Endothelial cell of umbilical vein (primary cell): Measurements from ENCODE around the gene MID1. TPM values are rescaled to one million over a fixed set of nuclear protein-coding genes. Genes with fewer than 3 reads are reported as not detected.
A peak's percentile ranks its signal among the peaks of the same experiment; 100 is the strongest.

ENCODE experiments used
- Bru-seq: library from RNA; stranded (reverse); fragments of 400-500 nt; gene quantifications from one replicate; lab custom pipeline; 2021; lab: Mats Ljungman, UMichigan
- BruChase-seq, 2 experiments: library from RNA; stranded (reverse); fragments of 400-500 nt; gene quantifications; one replicate each; lab custom pipeline; 2021; lab: Mats Ljungman, UMichigan
- BruUV-seq: library from RNA; stranded (reverse); fragments of 400-500 nt; replicated peaks from 2 replicates; lab custom pipeline; 2021; lab: Mats Ljungman, UMichigan
- CTCF ChIA-PET: fragments of 300-600, 350-600 bp; sonication (Branson Sonifier 250); formaldehyde crosslinking; loops from one replicate; lab custom pipeline; 2021; ENCODE audit warnings: antibody characterized with exemption, inconsistent platforms; lab: Charles Lee
- POLR2A ChIA-PET: fragments of 300-600, 350-600 bp; sonication (Branson Sonifier 250); formaldehyde crosslinking; loops from one replicate; lab custom pipeline; 2021; ENCODE audit warnings: antibody characterized with exemption, inconsistent platforms; lab: Charles Lee
- DNase-seq: peaks from one replicate; pipeline ENCODE4 v3.0.0-alpha.2; 2011; ENCODE audit warnings: low read depth, low spot score
- FAIRE-seq: peaks from 2 replicates; lab custom pipeline; 2011; peaks lifted over from hg19 to GRCh38; lab: Jason Lieb, UNC
- H2AFZ ChIP-seq: 2 replicates; pipeline ENCODE4 v1.6.0; 2012; ENCODE audit warnings: low read depth, low read length, control low read depth, inconsistent platforms
- H3K27ac ChIP-seq: 2 replicates; pipeline ENCODE4 v1.5.1; 2011; ENCODE audit warnings: low read depth, mild to moderate bottlenecking, control low read depth, low read length, moderate library complexity; ENCODE audit not compliant: insufficient read depth
- H3K27me3 ChIP-seq, 2 experiments: 2 replicates each; pipeline versions ENCODE4 v1.6.0 to v1.6.1; 2011; ENCODE audit warnings: low read length in 2 of 2, mixed read lengths in 1 of 2; ENCODE audit not compliant: control insufficient read depth in 2 of 2, insufficient read depth in 2 of 2
- H3K36me3 ChIP-seq, 2 experiments: 2 replicates in 1 of 2; 3 replicates in 1 of 2; pipeline ENCODE4 v1.5.1; 2011; ENCODE audit warnings: low read length in 2 of 2, mild to moderate bottlenecking in 1 of 2, moderate library complexity in 1 of 2; ENCODE audit not compliant: control insufficient read depth in 2 of 2, insufficient read depth in 2 of 2; ENCODE audit errors: extremely low read depth in 1 of 2
- H3K4me1 ChIP-seq: 3 replicates; pipeline ENCODE4 v1.5.1; 2011; ENCODE audit warnings: mild to moderate bottlenecking, low read length; ENCODE audit not compliant: control insufficient read depth, insufficient read depth; ENCODE audit errors: extremely low read depth
- H3K4me2 ChIP-seq: 2 replicates; pipeline ENCODE4 v1.6.1; 2011; ENCODE audit warnings: low read length, control low read depth, mixed read lengths; ENCODE audit not compliant: insufficient read depth
- H3K4me3 ChIP-seq, 3 experiments: fragments of 200-600 bp in 1 of 3; sonication (generic), shearing (Covaris generic) in 1 of 3; replicated peaks in 1 of 3; 2 replicates each; pipeline ENCODE4 v1.5.1; 2011 to 2016; ENCODE audit warnings: control low read depth in 3 of 3, low read length in 3 of 3, mild to moderate bottlenecking in 2 of 3, inconsistent platforms in 1 of 3, low read depth in 1 of 3, moderate library complexity in 1 of 3; ENCODE audit not compliant: insufficient read depth in 1 of 3
- H3K79me2 ChIP-seq: 2 replicates; pipeline ENCODE4 v1.6.0; 2012; ENCODE audit warnings: low read length, inconsistent platforms; ENCODE audit not compliant: control insufficient read depth, insufficient read depth
- H3K9ac ChIP-seq: replicated peaks from 2 replicates; pipeline ENCODE3; 2011; ENCODE audit warnings: low read length, control low read depth; ENCODE audit not compliant: insufficient read depth; ENCODE audit errors: extremely low read depth
- H3K9me1 ChIP-seq: replicated peaks from 3 replicates; pipeline ENCODE4 v1.6.0; 2011; ENCODE audit warnings: mild to moderate bottlenecking, low read length; ENCODE audit not compliant: control insufficient read depth, insufficient read depth; ENCODE audit errors: extremely low read depth
- H3K9me3 ChIP-seq: replicated peaks from 2 replicates; pipeline ENCODE4 v1.5.1; 2012; ENCODE audit warnings: low read length, inconsistent platforms; ENCODE audit not compliant: control insufficient read depth, insufficient read depth
- H4K20me1 ChIP-seq: replicated peaks from 2 replicates; pipeline ENCODE3; 2011; ENCODE audit warnings: mild to moderate bottlenecking, low read length; ENCODE audit not compliant: control insufficient read depth, insufficient read depth; ENCODE audit errors: extremely low read depth
- FOS ChIP-seq: IDR thresholded peaks from 2 replicates; pipeline ENCODE4 v1.6.1; 2011; ENCODE audit warnings: mild to moderate bottlenecking, low read length, moderate library complexity, borderline replicate concordance; ENCODE audit not compliant: insufficient read depth
- JUN ChIP-seq: IDR thresholded peaks from 2 replicates; pipeline ENCODE4 v1.6.1; 2011; ENCODE audit warnings: borderline replicate concordance, low read depth; ENCODE audit not compliant: insufficient read length, insufficient read depth
- MYC ChIP-seq: IDR thresholded peaks from one replicate; pipeline ENCODE4 v1.6.1; 2011; ENCODE audit warnings: mild to moderate bottlenecking, low read depth, low read length
- POLR2A ChIP-seq: IDR thresholded peaks from 2 replicates; pipeline ENCODE4 v1.6.1; 2012; ENCODE audit warnings: low read depth, mild to moderate bottlenecking, control low read depth, low read length
- dilution Hi-C: fragments of 300-500 bp; cut with MboI; formaldehyde crosslinking; loops from one replicate; pipeline ENCODE4 v1.15.0; 2019; ENCODE audit warnings: low sequenced_read_pairs; ENCODE audit not compliant: extremely low pct_ligation_motif_present
- intact Hi-C: fragments of 100-400 bp; cut with micrococcal nuclease; formaldehyde crosslinking; loops from one replicate; pipeline ENCODE4 v1.10.0; 2022
- long read RNA-seq: library from polyadenylated mRNA; stranded (forward); transcript quantifications from one replicate; pipeline ENCODE4 v2.0.0, GENCODE V29; 2021
- polyA minus RNA-seq, 3 experiments: library from RNA; depleted of rRNA, polyadenylated mRNA; stranded (reverse); fragments of >200 nt; gene quantifications; 1 replicate in 1 of 3; 2 replicates in 2 of 3; pipeline ENCODE4 v1.2.3, GENCODE V29; 2011
- polyA plus RNA-seq, 4 experiments: library from polyadenylated mRNA; depleted of rRNA in 3 of 4; stranded (reverse) in 3 of 4; unstranded in 1 of 4; fragments of >200 nt; gene quantifications; 2 replicates each; pipeline versions ENCODE4 v1.2.1 to v1.2.3, GENCODE V29; 2011 to 2012; ENCODE audit warnings: missing spikeins in 1 of 4
- total RNA-seq: library from RNA; stranded (reverse); gene quantifications from 2 replicates; pipeline ENCODE4 v1.2.3, GENCODE V29; 2021
- TF ChIP-seq, protein P1 (sequence below): IDR thresholded peaks from 2 replicates; pipeline ENCODE4 v1.6.1; 2011; ENCODE audit not compliant: insufficient read depth, insufficient read length

Gene MID1, protein sequence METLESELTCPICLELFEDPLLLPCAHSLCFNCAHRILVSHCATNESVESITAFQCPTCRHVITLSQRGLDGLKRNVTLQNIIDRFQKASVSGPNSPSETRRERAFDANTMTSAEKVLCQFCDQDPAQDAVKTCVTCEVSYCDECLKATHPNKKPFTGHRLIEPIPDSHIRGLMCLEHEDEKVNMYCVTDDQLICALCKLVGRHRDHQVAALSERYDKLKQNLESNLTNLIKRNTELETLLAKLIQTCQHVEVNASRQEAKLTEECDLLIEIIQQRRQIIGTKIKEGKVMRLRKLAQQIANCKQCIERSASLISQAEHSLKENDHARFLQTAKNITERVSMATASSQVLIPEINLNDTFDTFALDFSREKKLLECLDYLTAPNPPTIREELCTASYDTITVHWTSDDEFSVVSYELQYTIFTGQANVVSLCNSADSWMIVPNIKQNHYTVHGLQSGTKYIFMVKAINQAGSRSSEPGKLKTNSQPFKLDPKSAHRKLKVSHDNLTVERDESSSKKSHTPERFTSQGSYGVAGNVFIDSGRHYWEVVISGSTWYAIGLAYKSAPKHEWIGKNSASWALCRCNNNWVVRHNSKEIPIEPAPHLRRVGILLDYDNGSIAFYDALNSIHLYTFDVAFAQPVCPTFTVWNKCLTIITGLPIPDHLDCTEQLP
- 24.5 and 29.8 TPM in 2 replicates for total RNA-seq
- 18.1 and 21.3 TPM in 2 replicates for polyA plus RNA-seq
- 11.7 and 15.2 TPM in 2 replicates for polyA plus RNA-seq (2011; cell fraction: cytosol; rRNA removed)
- 76.8 and 83.8 TPM in 2 replicates for polyA plus RNA-seq (2011; cell fraction: nucleus; rRNA removed)
- 20.4 and 23.7 TPM in 2 replicates for polyA plus RNA-seq (2012)
- 59.9 and 81.1 TPM in 2 replicates for polyA minus RNA-seq
- polyA minus RNA-seq (2011; cell fraction: cytosol; rRNA and poly(A)+ RNA removed), result 13.6 TPM
- polyA minus RNA-seq (2011; cell fraction: nucleus; rRNA and poly(A)+ RNA removed), result 101 and 113 TPM in 2 replicates
- Bru-seq, nascent RNA, result percentile 61 among the genes with signal in this experiment
- percentile 45 among the genes with signal in this experiment for BruChase-seq, experiment 1, labeled RNA remaining after a 6-hour chase
- percentile 50 among the genes with signal in this experiment for BruChase-seq, experiment 2, labeled RNA remaining after a 2-hour chase
- long read RNA-seq, full-length matches to known transcripts, result 17 of 28 reads
- long read RNA-seq, partial matches to known transcripts, result 1 of 28 reads
- long read RNA-seq, other reads (novel, unspliced or antisense), result 10 of 28 reads

DNA sequence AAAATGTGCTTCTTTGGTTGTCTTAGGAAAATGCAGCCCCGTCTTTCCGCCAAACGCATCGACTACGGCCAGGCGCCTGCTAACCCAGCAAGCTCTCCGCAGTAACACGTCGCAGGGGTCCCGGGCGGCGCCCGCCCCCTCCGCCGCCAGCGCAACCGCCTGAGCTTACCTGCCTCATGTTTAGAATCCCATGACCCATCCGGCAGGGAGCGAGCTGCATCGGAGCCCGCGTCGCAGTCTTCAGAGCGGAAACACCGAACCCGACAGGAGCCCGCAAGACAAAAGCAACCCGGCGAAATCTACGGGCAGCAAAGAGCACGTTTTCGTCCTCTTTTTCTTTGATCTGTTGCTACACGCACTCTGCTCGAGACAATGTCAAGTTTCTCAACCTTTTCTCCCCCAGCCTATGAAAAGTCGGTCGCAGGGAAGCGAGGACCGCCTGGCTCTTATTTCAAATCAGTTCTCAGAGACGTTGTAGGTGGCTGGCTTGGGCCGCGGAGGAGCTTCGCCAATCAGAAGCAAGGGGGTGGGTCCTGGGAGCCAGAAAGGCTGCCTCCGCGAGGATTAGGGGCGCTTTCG lies at the start of gene MID1:
MID1 (minus strand) TSS at position 465 of the 579 bp plus-strand sequence. CDS start 53,038 bp downstream, outside the sequence.
- FAIRE-seq, result peak; percentile 66
- H3K36me3 ChIP-seq, result no peaks in the 10 kb centered on the region
- POLR2A ChIA-PET, result no interaction called here

More for the DNA sequence above, at the start of gene MID1:
- TF ChIP-seq JUN (no peak), FOS (no peak), POLR2A (peak; percentile 34), MYC (no peak)
- TF ChIP-seq, protein P1, sequence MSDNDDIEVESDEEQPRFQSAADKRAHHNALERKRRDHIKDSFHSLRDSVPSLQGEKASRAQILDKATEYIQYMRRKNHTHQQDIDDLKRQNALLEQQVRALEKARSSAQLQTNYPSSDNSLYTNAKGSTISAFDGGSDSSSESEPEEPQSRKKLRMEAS, result no peak
- H3K9me3 ChIP-seq, result no peaks in the 10 kb centered on the region
- peaks cover 8% of the 10 kb centered on the region for H3K79me2 ChIP-seq
- H3K27me3 ChIP-seq, result no peaks in the 10 kb centered on the region
- CTCF ChIA-PET, result interaction anchor here (0.7 to 4.1 kb wide), 11 partner anchors 9 to 480 kb away, joined by 3 to 18 read pairs (median 3); no protein-coding TSS in a partner anchor
- H3K9ac ChIP-seq, result peak within 1 kb of the TSS; percentile 89
- H3K9me1 ChIP-seq, result no peaks in the 10 kb centered on the region
- H3K27ac ChIP-seq, result peak within 1 kb of the TSS; percentile 71
- intact Hi-C loops, result loop anchor here (1.0 kb wide), 1 partner anchor 13 kb away; no protein-coding TSS in a partner anchor
- peak; percentile 83 for DNase-seq
- H3K4me2 ChIP-seq, result peak within 1 kb of the TSS; percentile 86
- TSS peak; percentile 62 for BruUV-seq
- H3K4me1 ChIP-seq, result peaks cover 20% of the 10 kb centered on the region
- peak within 1 kb of the TSS; percentile 81 for H2AFZ ChIP-seq
- dilution Hi-C loops, result no loop called here
- H3K4me3 ChIP-seq, result peak within 1 kb of the TSS; percentile 43 to 94 (median 85)
- no peaks in the 10 kb centered on the region for H4K20me1 ChIP-seq
